Measurements from ENCODE around the gene PSMA6. TPM values are rescaled to one million over a fixed set of nuclear protein-coding genes. Genes with fewer than 3 reads are reported as not detected.

Gene PSMA6
- total and polyA plus RNA-seq, 2 of the 13 experiments (the other 11 are each of a cell fraction or from before 2014, with no cell fraction given): 525 to 1,109 TPM

GRCh38 chr14:35292051-35292769 is at the start of gene PSMA6 (continued):
- TF ChIP-seq ADNP (CRISPR knock-in tag; IDR thresholded peaks at IDR 0.05) (no peak), ZNF432 (CRISPR knock-in tag; IDR thresholded peaks at IDR 0.05; ENCODE audit: borderline replicate concordance) (no peak), RBAK (CRISPR knock-in tag; IDR thresholded peaks at IDR 0.05) (peak; percentile 53; the same call in 1 of the 2 replicates), ZFP62 (CRISPR knock-in tag; IDR thresholded peaks at IDR 0.05) (no peak), SRSF9 (IDR thresholded peaks at IDR 0.05; ENCODE audit: borderline replicate concordance, insufficient read depth, low read depth, low read length, poor library complexity, severe bottlenecking) (no peak), ZNF235 (CRISPR knock-in tag; IDR thresholded peaks at IDR 0.05; ENCODE audit: borderline replicate concordance) (peak; percentile 97), GMEB1 (CRISPR knock-in tag; IDR thresholded peaks at IDR 0.05; ENCODE audit: borderline replicate concordance) (peak; percentile 91), ZNF264 (CRISPR knock-in tag; IDR thresholded peaks at IDR 0.05) (peak; percentile 25; the same call in 1 of the 2 replicates), HOXD1 (CRISPR knock-in tag; IDR thresholded peaks at IDR 0.05) (peak; percentile 84), NCOA2 (CRISPR knock-in tag; IDR thresholded peaks at IDR 0.05) (peak; percentile 77), ZNF839 (CRISPR knock-in tag; IDR thresholded peaks at IDR 0.05; ENCODE audit: borderline replicate concordance) (peak; percentile 100), ZBTB43 (CRISPR knock-in tag; conservative IDR thresholded peaks at IDR 0.05) (peak; percentile 71; the same call in 1 of the 2 replicates), PRPF4 (IDR thresholded peaks at IDR 0.05; ENCODE audit: low read depth, low read length, poor library complexity, severe bottlenecking) (no peak), HNRNPLL (IDR thresholded peaks at IDR 0.05; ENCODE audit: low read depth, low read length, poor library complexity, severe bottlenecking) (peak; percentile 81), CBX2 (IDR thresholded peaks at IDR 0.05; ENCODE audit: low read depth, low read length) (no peak), CBX2 (CRISPR knock-in tag; IDR thresholded peaks at IDR 0.05; ENCODE audit: low read depth) (0 out of 2 replicates have a peak, but pooled peaks have one; percentile 45)
- TF ChIP-seq, protein P1, sequence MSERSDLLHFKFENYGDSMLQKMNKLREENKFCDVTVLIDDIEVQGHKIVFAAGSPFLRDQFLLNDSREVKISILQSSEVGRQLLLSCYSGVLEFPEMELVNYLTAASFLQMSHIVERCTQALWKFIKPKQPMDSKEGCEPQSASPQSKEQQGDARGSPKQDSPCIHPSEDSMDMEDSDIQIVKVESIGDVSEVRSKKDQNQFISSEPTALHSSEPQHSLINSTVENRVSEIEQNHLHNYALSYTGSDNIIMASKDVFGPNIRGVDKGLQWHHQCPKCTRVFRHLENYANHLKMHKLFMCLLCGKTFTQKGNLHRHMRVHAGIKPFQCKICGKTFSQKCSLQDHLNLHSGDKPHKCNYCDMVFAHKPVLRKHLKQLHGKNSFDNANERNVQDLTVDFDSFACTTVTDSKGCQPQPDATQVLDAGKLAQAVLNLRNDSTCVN (CRISPR knock-in tag; IDR thresholded peaks at IDR 0.05; ENCODE audit: borderline replicate concordance): peak; percentile 97
- TF ChIP-seq, protein P2, sequence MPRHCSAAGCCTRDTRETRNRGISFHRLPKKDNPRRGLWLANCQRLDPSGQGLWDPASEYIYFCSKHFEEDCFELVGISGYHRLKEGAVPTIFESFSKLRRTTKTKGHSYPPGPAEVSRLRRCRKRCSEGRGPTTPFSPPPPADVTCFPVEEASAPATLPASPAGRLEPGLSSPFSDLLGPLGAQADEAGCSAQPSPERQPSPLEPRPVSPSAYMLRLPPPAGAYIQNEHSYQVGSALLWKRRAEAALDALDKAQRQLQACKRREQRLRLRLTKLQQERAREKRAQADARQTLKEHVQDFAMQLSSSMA (CRISPR knock-in tag; IDR thresholded peaks at IDR 0.05): peak; percentile 93; the same call in 1 of the 2 replicates
